ENCODE data around the gene PTPN4.

Gene PTPN4

GRCh38 chr2:119818792-119819191, 59.1 kb downstream of the PTPN4 start:
- no peak for TF ChIP-seq CTCF (conservative IDR thresholded peaks at IDR 0.05; ENCODE audit: low read depth, low read length)
- no peak overlapping the region for H3K4me3 ChIP-seq (ENCODE audit: low read depth, low read length)
- no peak for DNase-seq (ENCODE audit: low read depth)

- TF ChIP-seq CTCF (conservative IDR thresholded peaks at IDR 0.05; ENCODE audit: low read depth, low read length), result no peak
- H3K4me3 ChIP-seq (ENCODE audit: low read depth, low read length), result no peak overlapping the region
- no peak for DNase-seq (ENCODE audit: low read depth)
Measured at GRCh38 chr2:119819846-119820245, 60.1 kb downstream of the PTPN4 start.

DNA sequence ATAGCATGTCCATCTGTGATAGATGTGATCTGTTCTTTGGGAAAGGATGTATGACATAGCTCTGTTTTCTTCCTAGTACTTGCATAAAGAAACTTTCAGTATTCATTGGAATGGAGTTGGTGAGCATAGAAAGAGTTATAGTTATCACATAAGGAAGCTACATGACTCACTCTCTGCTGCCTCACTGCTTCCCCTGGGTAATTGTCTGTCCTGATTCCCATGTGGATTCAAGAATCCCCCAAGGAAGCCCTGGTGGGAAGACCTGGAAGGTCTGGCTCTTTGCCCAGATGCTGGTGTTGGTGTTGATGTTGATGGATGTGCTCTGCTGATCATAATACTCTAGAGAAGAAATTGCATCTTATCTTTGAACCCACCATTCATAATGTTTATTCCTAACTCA, 60.6 kb downstream of the PTPN4 start:
- TF ChIP-seq CTCF (conservative IDR thresholded peaks at IDR 0.05; ENCODE audit: low read depth, low read length), result peak; percentile 13
- DNase-seq (ENCODE audit: low read depth), result peak; percentile 87
- H3K4me3 ChIP-seq (ENCODE audit: low read depth, low read length), result no peak overlapping the region

DNA sequence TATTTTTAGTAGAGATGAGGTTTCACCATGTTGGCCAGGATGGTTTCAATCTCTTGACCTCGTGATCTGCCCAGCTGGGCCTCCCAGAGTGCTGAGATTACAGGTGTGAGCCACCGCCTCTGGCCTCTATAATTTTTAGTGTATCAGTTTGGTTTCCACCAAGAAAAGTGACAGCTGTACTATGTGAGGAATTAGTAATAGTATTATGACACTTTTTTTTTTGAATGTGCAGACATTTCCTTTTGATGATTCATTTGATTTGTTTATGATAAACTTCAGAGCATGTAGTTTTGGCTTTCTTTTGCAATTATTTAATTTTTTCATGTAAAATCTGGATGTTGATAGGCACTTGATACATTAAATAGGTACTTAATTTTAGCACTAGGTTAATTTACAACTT, 61.5 kb downstream of the PTPN4 start:
- peak; percentile 7 for DNase-seq (ENCODE audit: low read depth)
- H3K4me3 ChIP-seq (ENCODE audit: low read depth, low read length), result no peak overlapping the region
- TF ChIP-seq CTCF (conservative IDR thresholded peaks at IDR 0.05; ENCODE audit: low read depth, low read length), result no peak

GRCh38 chr2:119823734-119824334, 64.1 kb downstream of the PTPN4 start:
- peak; percentile 74 for DNase-seq (ENCODE audit: low read depth)
- TF ChIP-seq CTCF (conservative IDR thresholded peaks at IDR 0.05; ENCODE audit: low read depth, low read length), result peak; percentile 87
- H3K4me3 ChIP-seq (ENCODE audit: low read depth, low read length), result no peak overlapping the region

DNA sequence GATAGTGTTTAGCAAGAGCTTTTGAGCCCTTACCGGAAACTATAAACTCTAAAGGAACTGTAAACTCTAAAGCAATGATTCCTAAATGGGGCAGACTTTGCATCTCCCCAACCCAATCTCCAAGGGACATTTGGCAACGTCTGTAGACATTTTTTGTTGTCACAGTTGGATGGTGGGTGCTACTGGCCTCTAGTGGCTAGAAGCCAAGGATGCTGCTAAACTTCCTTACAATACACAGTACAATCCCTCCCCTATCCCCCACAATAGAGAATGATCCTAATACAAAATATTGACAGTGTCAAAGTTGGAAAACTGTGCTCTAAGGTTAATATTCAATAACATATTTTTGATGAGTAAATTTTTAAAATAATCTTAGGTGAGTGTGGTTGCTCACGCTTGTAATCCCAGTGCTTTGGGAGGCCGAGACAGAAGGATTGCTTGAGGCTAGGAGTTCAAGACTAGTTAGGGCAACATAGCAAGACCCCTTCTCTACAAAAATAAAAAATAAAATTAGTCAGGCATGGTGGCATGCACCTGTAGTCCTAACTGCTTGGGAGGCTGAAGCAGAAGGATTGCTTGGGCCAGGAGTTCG, 66.7 kb downstream of the PTPN4 start:
- peak; percentile 59 for DNase-seq (ENCODE audit: low read depth)
- TF ChIP-seq CTCF (conservative IDR thresholded peaks at IDR 0.05; ENCODE audit: low read depth, low read length), result peak; percentile 79
- no peak overlapping the region for H3K4me3 ChIP-seq (ENCODE audit: low read depth, low read length)

Data from choroid plexus epithelial cell (primary cell).